ENCODE results near the gene WRNIP1. TPM values are rescaled to one million over a fixed set of nuclear protein-coding genes. Genes with fewer than 3 reads are reported as not detected.

The WRNIP1 gene
- total RNA-seq, 1 experiment from 2014 or later, result 51.7 TPM

DNA sequence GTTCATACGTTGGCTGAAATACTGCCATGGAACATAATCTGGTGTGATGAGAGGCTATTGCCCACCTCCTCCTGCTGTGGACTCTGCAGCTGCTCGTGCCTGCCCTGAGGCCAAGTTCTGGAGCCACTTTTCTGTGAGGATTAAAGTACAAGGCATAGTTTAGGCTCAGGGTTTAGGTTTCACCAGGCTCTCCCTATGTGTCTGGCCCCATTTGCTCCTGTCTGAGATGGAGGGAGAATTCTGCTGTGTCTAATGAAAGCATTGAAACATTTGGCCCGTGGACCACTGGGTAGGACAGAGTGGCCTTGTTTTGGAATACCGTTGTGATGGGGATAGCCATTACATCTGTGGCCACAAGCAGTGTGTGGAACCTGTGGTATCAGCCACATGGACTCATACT is 5.9 kb downstream of the WRNIP1 start:
- intact Hi-C loops (cut with micrococcal nuclease; ENCODE audit: unreplicated experiment), result no loop called here
- no peaks in the 10 kb centered on the region for H3K9me3 Mint-ChIP-seq (ENCODE audit: unreplicated experiment)
- TF ChIP-seq, protein P1, sequence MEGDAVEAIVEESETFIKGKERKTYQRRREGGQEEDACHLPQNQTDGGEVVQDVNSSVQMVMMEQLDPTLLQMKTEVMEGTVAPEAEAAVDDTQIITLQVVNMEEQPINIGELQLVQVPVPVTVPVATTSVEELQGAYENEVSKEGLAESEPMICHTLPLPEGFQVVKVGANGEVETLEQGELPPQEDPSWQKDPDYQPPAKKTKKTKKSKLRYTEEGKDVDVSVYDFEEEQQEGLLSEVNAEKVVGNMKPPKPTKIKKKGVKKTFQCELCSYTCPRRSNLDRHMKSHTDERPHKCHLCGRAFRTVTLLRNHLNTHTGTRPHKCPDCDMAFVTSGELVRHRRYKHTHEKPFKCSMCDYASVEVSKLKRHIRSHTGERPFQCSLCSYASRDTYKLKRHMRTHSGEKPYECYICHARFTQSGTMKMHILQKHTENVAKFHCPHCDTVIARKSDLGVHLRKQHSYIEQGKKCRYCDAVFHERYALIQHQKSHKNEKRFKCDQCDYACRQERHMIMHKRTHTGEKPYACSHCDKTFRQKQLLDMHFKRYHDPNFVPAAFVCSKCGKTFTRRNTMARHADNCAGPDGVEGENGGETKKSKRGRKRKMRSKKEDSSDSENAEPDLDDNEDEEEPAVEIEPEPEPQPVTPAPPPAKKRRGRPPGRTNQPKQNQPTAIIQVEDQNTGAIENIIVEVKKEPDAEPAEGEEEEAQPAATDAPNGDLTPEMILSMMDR (IDR thresholded peaks at IDR 0.05; ENCODE audit: insufficient read depth in 1 of 2, low read depth in 1 of 2, low read length in 1 of 2, severe bottlenecking in 1 of 2, unreplicated experiment in 1 of 2), result no peak
- CTCF ChIA-PET, result no interaction called here
- H3K36me3 ChIP-seq (ENCODE audit: control insufficient read depth, insufficient read depth, low read length), result no peaks in the 10 kb centered on the region; the same call in 1 of the 2 replicates
- peaks cover 5% of the 10 kb centered on the region for H3K36me3 Mint-ChIP-seq (ENCODE audit: insufficient read depth, unreplicated experiment)
- no peak overlapping the region for H3K4me3 ChIP-seq (ENCODE audit: low read depth, low read length)
- DNase-seq, result no peak
- no TSS peak for BruUV-seq (replicated peaks)
- no peaks in the 10 kb centered on the region for H3K9me3 ChIP-seq
- POLR2A ChIA-PET, result no interaction called here
- H3K4me3 Mint-ChIP-seq (ENCODE audit: unreplicated experiment), result no peak overlapping the region
- H3K27ac Mint-ChIP-seq (ENCODE audit: unreplicated experiment), result no peak overlapping the region
- no peaks in the 10 kb centered on the region for H3K27me3 ChIP-seq (replicated peaks; ENCODE audit: control insufficient read depth, insufficient read depth, low read length)
- H3K27me3 Mint-ChIP-seq (ENCODE audit: insufficient read depth, unreplicated experiment), result no peaks in the 10 kb centered on the region
- no peaks in the 10 kb centered on the region; the same call in 1 of the 2 replicates for H3K4me1 ChIP-seq
- H3K4me1 Mint-ChIP-seq (ENCODE audit: low read depth, unreplicated experiment), result peaks cover 18% of the 10 kb centered on the region

- Histone ChIP-seq H3K27me3 (replicated peaks; ENCODE audit: control insufficient read depth, insufficient read depth, low read length) (no peaks in the 10 kb centered on the region), H3K4me3 (ENCODE audit: low read depth, low read length) (no peak overlapping the region), H3K36me3 (ENCODE audit: control insufficient read depth, insufficient read depth, low read length) (no peaks in the 10 kb centered on the region; the same call in 1 of the 2 replicates), H3K9me3 (no peaks in the 10 kb centered on the region), H3K4me1 (no peaks in the 10 kb centered on the region; the same call in 1 of the 2 replicates)
- CTCF ChIA-PET, result interaction anchor here (0.6 kb wide), 1 partner anchor 215 kb away, joined by 3 read pairs; no protein-coding TSS in a partner anchor
- Mint-ChIP-seq H3K4me3 (ENCODE audit: unreplicated experiment) (no peak overlapping the region), H3K4me1 (ENCODE audit: low read depth, unreplicated experiment) (peaks cover 7% of the 10 kb centered on the region), H3K27ac (ENCODE audit: unreplicated experiment) (no peak overlapping the region), H3K36me3 (ENCODE audit: insufficient read depth, unreplicated experiment) (no peaks in the 10 kb centered on the region), H3K9me3 (ENCODE audit: unreplicated experiment) (no peaks in the 10 kb centered on the region), H3K27me3 (ENCODE audit: insufficient read depth, unreplicated experiment) (no peaks in the 10 kb centered on the region)
- BruUV-seq (replicated peaks), result no TSS peak
- DNase-seq, result no peak
- POLR2A ChIA-PET, result no interaction called here
- intact Hi-C loops (cut with micrococcal nuclease; ENCODE audit: unreplicated experiment), result no loop called here
- TF ChIP-seq, protein P1 (IDR thresholded peaks at IDR 0.05; ENCODE audit: insufficient read depth in 1 of 2, low read depth in 1 of 2, low read length in 1 of 2, severe bottlenecking in 1 of 2, unreplicated experiment in 1 of 2), result no peak
These were observed 7.6 kb downstream of the WRNIP1 start for GRCh38 chr6:2772840-2773239.

DNA sequence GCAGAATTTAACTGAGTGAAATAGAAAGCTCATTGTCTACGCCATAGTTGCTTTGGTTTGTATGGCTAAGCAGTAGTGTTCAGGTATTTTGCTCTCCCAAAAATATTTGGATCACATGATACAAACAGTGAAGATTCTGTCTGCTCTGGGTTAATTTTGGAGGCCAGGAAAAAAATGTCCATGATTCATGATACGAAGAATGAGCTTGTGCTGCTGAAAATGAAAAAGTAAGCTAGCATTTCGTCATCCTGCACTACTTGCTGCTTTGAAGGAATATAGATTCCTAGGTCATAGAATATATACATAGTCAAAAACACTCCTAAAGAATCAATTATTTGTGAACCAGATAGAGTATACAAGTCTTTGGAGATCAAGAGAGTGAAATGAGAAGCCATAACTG is 8.3 kb downstream of the WRNIP1 start:
- ChIA-PET CTCF (no interaction called here), POLR2A (interaction anchor here (0.5 to 0.6 kb wide), 2 partner anchors 9 to 39 kb away, joined by 3 to 6 read pairs; partner anchors contain the start of gene WRNIP1)

More for the DNA sequence above, 8.3 kb downstream of the WRNIP1 start:
- Mint-ChIP-seq H3K36me3 (ENCODE audit: insufficient read depth, unreplicated experiment) (peaks cover under 1% of the 10 kb centered on the region), H3K27ac (ENCODE audit: unreplicated experiment) (no peak overlapping the region), H3K9me3 (ENCODE audit: unreplicated experiment) (no peaks in the 10 kb centered on the region), H3K27me3 (ENCODE audit: insufficient read depth, unreplicated experiment) (no peaks in the 10 kb centered on the region), H3K4me3 (ENCODE audit: unreplicated experiment) (no peak overlapping the region), H3K4me1 (ENCODE audit: low read depth, unreplicated experiment) (peaks cover 3% of the 10 kb centered on the region)
- H3K4me1 ChIP-seq, result no peaks in the 10 kb centered on the region
- no peaks in the 10 kb centered on the region for H3K27me3 ChIP-seq (replicated peaks; ENCODE audit: control insufficient read depth, insufficient read depth, low read length)
- no peak for DNase-seq
- no peak overlapping the region for H3K4me3 ChIP-seq (ENCODE audit: low read depth, low read length)
- BruUV-seq (replicated peaks), result no TSS peak
- TF ChIP-seq, protein P1 (IDR thresholded peaks at IDR 0.05; ENCODE audit: insufficient read depth in 1 of 2, low read depth in 1 of 2, low read length in 1 of 2, severe bottlenecking in 1 of 2, unreplicated experiment in 1 of 2), result no peak
- no peaks in the 10 kb centered on the region for H3K9me3 ChIP-seq
- H3K36me3 ChIP-seq (ENCODE audit: control insufficient read depth, insufficient read depth, low read length), result no peaks in the 10 kb centered on the region; the same call in 1 of the 2 replicates
- intact Hi-C loops (cut with micrococcal nuclease; ENCODE audit: unreplicated experiment), result no loop called here
